ENCODE results near the gene RYR3.

Gene RYR3

DNA sequence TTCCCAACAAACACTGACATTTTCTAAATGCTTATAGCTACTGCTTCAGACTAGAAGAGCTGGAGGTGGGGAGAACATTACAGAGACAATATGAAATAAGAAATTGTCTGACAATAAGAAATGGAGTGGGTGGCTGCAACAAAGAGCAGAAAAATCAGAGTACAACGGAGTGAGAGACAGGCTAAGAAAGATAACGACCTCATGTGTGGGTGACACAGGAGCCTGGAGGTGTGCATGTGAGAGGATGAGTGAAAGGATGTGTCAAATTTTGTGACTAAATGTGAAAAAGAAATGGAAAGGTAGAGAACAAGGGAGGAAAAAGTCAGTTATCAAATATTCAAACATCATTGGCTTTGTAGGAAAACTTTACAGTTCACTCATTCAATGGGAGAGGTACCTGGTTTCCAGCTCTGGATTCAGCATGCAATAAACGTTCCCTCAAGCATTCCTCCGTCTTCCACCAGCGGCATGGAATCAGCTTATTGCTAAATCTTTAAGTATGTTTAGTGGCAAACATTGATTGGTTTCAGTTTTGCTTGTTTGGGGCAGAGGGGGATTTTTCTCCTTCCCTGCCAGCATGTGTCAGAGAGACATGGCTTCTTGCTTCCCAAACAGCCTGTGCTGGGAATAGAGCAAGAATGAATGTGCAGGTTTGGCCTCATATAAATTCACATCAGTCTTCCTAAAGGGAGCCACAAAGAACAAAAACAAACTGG lies 553.8 kb downstream of the RYR3 start:
- no peak overlapping the region for H3K4me2 ChIP-seq (ENCODE audit: low read depth, low read length, poor library complexity, severe bottlenecking)
- H2AFZ ChIP-seq (ENCODE audit: low read length), result no peak overlapping the region
- H3F3A ChIP-seq (ENCODE audit: low read depth), result no peaks in the 10 kb centered on the region
- no peaks in the 10 kb centered on the region for H3K9me3 ChIP-seq (ENCODE audit: insufficient read depth, low read depth, low read length)
- no peak overlapping the region for H3K4me3 ChIP-seq (ENCODE audit: low read length, poor library complexity, severe bottlenecking)
- no peak for TF ChIP-seq EZH2phosphoT487 (IDR thresholded peaks at IDR 0.05; ENCODE audit: borderline replicate concordance)
- TF ChIP-seq, protein P1, sequence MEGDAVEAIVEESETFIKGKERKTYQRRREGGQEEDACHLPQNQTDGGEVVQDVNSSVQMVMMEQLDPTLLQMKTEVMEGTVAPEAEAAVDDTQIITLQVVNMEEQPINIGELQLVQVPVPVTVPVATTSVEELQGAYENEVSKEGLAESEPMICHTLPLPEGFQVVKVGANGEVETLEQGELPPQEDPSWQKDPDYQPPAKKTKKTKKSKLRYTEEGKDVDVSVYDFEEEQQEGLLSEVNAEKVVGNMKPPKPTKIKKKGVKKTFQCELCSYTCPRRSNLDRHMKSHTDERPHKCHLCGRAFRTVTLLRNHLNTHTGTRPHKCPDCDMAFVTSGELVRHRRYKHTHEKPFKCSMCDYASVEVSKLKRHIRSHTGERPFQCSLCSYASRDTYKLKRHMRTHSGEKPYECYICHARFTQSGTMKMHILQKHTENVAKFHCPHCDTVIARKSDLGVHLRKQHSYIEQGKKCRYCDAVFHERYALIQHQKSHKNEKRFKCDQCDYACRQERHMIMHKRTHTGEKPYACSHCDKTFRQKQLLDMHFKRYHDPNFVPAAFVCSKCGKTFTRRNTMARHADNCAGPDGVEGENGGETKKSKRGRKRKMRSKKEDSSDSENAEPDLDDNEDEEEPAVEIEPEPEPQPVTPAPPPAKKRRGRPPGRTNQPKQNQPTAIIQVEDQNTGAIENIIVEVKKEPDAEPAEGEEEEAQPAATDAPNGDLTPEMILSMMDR (conservative IDR thresholded peaks at IDR 0.05; ENCODE audit: low read length), result no peak
- no peaks in the 10 kb centered on the region for H3K79me2 ChIP-seq (ENCODE audit: insufficient read depth, low read length)
- H3K9me2 ChIP-seq (replicated peaks; ENCODE audit: low read depth, low read length), result no peaks in the 10 kb centered on the region
- H3K4me1 ChIP-seq (ENCODE audit: insufficient read depth, low read length, poor library complexity, severe bottlenecking), result no peaks in the 10 kb centered on the region
- no peaks in the 10 kb centered on the region for H4K20me1 ChIP-seq (ENCODE audit: insufficient read depth, low read length, poor library complexity, severe bottlenecking)
- H3K27me3 ChIP-seq (ENCODE audit: insufficient read depth, low read length, poor library complexity, severe bottlenecking), result no peaks in the 10 kb centered on the region
- H3K36me3 ChIP-seq (ENCODE audit: insufficient read depth, low read length), result peaks cover 9% of the 10 kb centered on the region; the same call in 1 of the 2 replicates
- H3K9ac ChIP-seq (ENCODE audit: low read depth, low read length, poor library complexity, severe bottlenecking), result no peak overlapping the region

DNA sequence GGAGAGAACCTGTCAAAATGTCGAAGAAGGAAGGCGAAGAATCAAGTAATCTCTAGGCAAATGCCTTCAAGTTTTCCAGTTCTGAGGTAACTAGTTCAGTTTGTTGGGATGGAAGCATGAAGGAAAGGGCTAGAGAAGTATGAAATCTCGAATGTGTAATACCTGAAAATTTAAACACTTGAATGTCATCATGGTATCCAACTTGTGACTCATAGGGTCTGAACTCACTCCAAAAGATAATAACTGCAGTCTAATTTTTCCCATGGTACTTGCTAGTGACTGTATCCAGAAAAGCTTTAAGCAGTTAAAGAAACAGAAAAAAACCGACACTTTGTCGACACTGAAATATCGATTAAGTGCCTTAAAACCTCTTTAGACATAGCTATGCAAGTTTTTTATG lies 554.6 kb downstream of the RYR3 start:
- H3K4me1 ChIP-seq (ENCODE audit: insufficient read depth, low read length, poor library complexity, severe bottlenecking), result no peaks in the 10 kb centered on the region
- no peak overlapping the region for H3K9ac ChIP-seq (ENCODE audit: low read depth, low read length, poor library complexity, severe bottlenecking)
- H3K79me2 ChIP-seq (ENCODE audit: insufficient read depth, low read length), result no peaks in the 10 kb centered on the region
- TF ChIP-seq, protein P1 (conservative IDR thresholded peaks at IDR 0.05; ENCODE audit: low read length), result no peak
- no peak for TF ChIP-seq EZH2phosphoT487 (IDR thresholded peaks at IDR 0.05; ENCODE audit: borderline replicate concordance)
- H3K9me3 ChIP-seq (ENCODE audit: insufficient read depth, low read depth, low read length), result no peaks in the 10 kb centered on the region
- H3K4me3 ChIP-seq (ENCODE audit: low read length, poor library complexity, severe bottlenecking), result no peak overlapping the region
- no peak overlapping the region for H2AFZ ChIP-seq (ENCODE audit: low read length)
- H3K9me2 ChIP-seq (replicated peaks; ENCODE audit: low read depth, low read length), result no peaks in the 10 kb centered on the region
- no peaks in the 10 kb centered on the region for H3F3A ChIP-seq (ENCODE audit: low read depth)
- H3K4me2 ChIP-seq (ENCODE audit: low read depth, low read length, poor library complexity, severe bottlenecking), result no peak overlapping the region
- no peaks in the 10 kb centered on the region for H3K27me3 ChIP-seq (ENCODE audit: insufficient read depth, low read length, poor library complexity, severe bottlenecking)
- H4K20me1 ChIP-seq (ENCODE audit: insufficient read depth, low read length, poor library complexity, severe bottlenecking), result no peaks in the 10 kb centered on the region
- H3K36me3 ChIP-seq (ENCODE audit: insufficient read depth, low read length), result peaks cover 9% of the 10 kb centered on the region; the same call in 1 of the 2 replicates

DNA sequence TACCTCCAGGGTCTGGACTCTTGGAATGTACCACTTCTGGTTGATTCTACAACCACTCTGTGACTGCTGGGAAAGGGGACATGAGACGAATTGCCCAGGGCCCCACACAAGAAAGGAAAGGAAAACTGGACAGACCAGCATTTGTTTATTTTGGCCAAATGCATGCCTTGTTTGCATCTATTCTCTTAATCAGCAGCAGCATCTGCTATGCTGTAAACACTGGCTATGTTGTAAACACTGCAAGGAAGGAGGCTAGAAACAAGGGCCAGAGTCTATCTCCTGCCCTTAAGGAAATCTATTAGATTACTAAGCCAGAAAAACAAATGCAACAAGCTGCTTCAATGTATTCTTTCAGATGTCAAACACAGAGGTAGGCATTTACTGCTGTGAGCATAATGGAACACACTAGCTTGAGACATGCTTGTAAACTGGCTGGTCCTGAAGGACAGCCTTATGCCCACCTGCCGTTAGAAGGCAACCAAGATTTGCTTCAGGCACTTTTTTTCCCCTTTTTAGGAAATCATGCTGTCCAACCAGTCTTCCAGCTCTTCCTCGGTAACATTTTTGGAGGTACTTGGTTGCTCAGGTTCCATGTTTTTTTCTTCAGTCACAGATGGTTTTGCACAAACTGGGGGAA lies 555.5 kb downstream of the RYR3 start:
- H3K4me1 ChIP-seq (ENCODE audit: insufficient read depth, low read length, poor library complexity, severe bottlenecking), result no peaks in the 10 kb centered on the region
- no peak overlapping the region for H3K9ac ChIP-seq (ENCODE audit: low read depth, low read length, poor library complexity, severe bottlenecking)
- peaks cover 9% of the 10 kb centered on the region; the same call in 1 of the 2 replicates for H3K36me3 ChIP-seq (ENCODE audit: insufficient read depth, low read length)
- no peaks in the 10 kb centered on the region for H3K27me3 ChIP-seq (ENCODE audit: insufficient read depth, low read length, poor library complexity, severe bottlenecking)
- no peak overlapping the region for H3K4me2 ChIP-seq (ENCODE audit: low read depth, low read length, poor library complexity, severe bottlenecking)
- H3F3A ChIP-seq (ENCODE audit: low read depth), result no peaks in the 10 kb centered on the region
- H3K4me3 ChIP-seq (ENCODE audit: low read length, poor library complexity, severe bottlenecking), result no peak overlapping the region
- TF ChIP-seq, protein P1 (conservative IDR thresholded peaks at IDR 0.05; ENCODE audit: low read length), result no peak
- TF ChIP-seq EZH2phosphoT487 (IDR thresholded peaks at IDR 0.05; ENCODE audit: borderline replicate concordance), result no peak
- H3K9me2 ChIP-seq (replicated peaks; ENCODE audit: low read depth, low read length), result no peaks in the 10 kb centered on the region
- H3K9me3 ChIP-seq (ENCODE audit: insufficient read depth, low read depth, low read length), result no peaks in the 10 kb centered on the region
- H3K79me2 ChIP-seq (ENCODE audit: insufficient read depth, low read length), result no peaks in the 10 kb centered on the region
- no peaks in the 10 kb centered on the region for H4K20me1 ChIP-seq (ENCODE audit: insufficient read depth, low read length, poor library complexity, severe bottlenecking)
- no peak overlapping the region for H2AFZ ChIP-seq (ENCODE audit: low read length)
